Thymus (tissue), 11 donors: ENCODE results near the gene MED12L. TPM values are rescaled to one million over a fixed set of nuclear protein-coding genes. Genes with fewer than 3 reads are reported as not detected.
"Not testable (repeated sequence)": the region's sequence is repeated elsewhere in the genome, so short reads cannot be mapped to it uniquely, and the experiment has no call there.

Experiments
- DNase-seq, 9 donors: peaks; one replicate each; pipeline ENCODE4 v3.0.0-alpha.2; 2013; ENCODE audit warnings: low spot score in 9 of 9, low read depth in 6 of 9, missing footprints in 1 of 9
- H3K27ac ChIP-seq, 2 donors: one replicate each; pipeline ENCODE4 v1.5.1; 2013; ENCODE audit warnings: control low read depth in 1 of 2, low read depth in 1 of 2, low read length in 1 of 2, mild to moderate bottlenecking in 1 of 2, moderate library complexity in 1 of 2
- H3K27me3 ChIP-seq, 2 donors: one replicate each; pipeline ENCODE4 v1.5.1; 2013; ENCODE audit warnings: low read length in 1 of 2; ENCODE audit not compliant: control insufficient read depth in 2 of 2, insufficient read depth in 1 of 2
- H3K36me3 ChIP-seq, 2 donors: one replicate each; pipeline ENCODE4 v1.5.1; 2013; ENCODE audit warnings: low read length in 1 of 2, mild to moderate bottlenecking in 1 of 2, moderate library complexity in 1 of 2; ENCODE audit not compliant: control insufficient read depth in 2 of 2, insufficient read depth in 2 of 2
- H3K4me1 ChIP-seq, 2 donors: one replicate each; pipeline ENCODE4 v1.5.1; 2013; ENCODE audit warnings: low read length in 2 of 2; ENCODE audit not compliant: control insufficient read depth in 2 of 2, insufficient read depth in 2 of 2
- H3K4me3 ChIP-seq, 2 donors: one replicate each; pipeline ENCODE4 v1.5.1; 2013; ENCODE audit warnings: low read length in 2 of 2, control low read depth in 1 of 2, mild to moderate bottlenecking in 1 of 2
- H3K9me3 ChIP-seq, 2 donors: one replicate each; pipeline ENCODE4 v1.5.1; 2013; ENCODE audit warnings: low read length in 1 of 2, mild to moderate bottlenecking in 1 of 2; ENCODE audit not compliant: control insufficient read depth in 2 of 2, insufficient read depth in 1 of 2
- WGBS: extraction: QIAGEN DNeasy Blood & Tissue Kit; methylation state at CpG from one replicate; pipeline ENCODE4 v1.1.7; 2013; 5-methylcytosine and 5-hydroxymethylcytosine counted together
- polyA plus RNA-seq: library from polyadenylated mRNA; stranded (reverse); fragments of 200-250 nt; gene quantifications from one replicate; pipeline ENCODE4 v1.2.3, GENCODE V29; 2013
- total RNA-seq: library from RNA; stranded (reverse); fragments of 120-200 nt; gene quantifications from one replicate; pipeline ENCODE4 v1.2.4, GENCODE V29; 2013
- donor health status: healthy.

MED12L gene
- total and polyA plus RNA-seq, 2 donors: 0.30 to 1.7 TPM

GRCh38 chr3:151067158-151067557, 18.3 kb upstream of the MED12L start:
- H3K9me3 ChIP-seq: no peaks in the 10 kb centered on the region

GRCh38 chr3:151072842-151073241, 12.6 kb upstream of the MED12L start:
- DNase-seq, H3K27ac ChIP-seq, H3K27me3 ChIP-seq, H3K4me1 ChIP-seq, H3K9me3 ChIP-seq, H3K36me3 ChIP-seq, H3K4me3 ChIP-seq: not testable (repeated sequence)
- 97% methylated on average over 7 of the region's 7 CpGs for WGBS

More at GRCh38 chr3:151067158-151067557, 18.3 kb upstream of the MED12L start:
- peak in 4 of 9 donors; percentile 26 to 62 (median 38) for DNase-seq
- no peaks in the 10 kb centered on the region for H3K36me3 ChIP-seq
- no peaks in the 10 kb centered on the region for H3K4me1 ChIP-seq
- 81% methylated on average over 2 of the region's 2 CpGs for WGBS
- no peak overlapping the region for H3K27ac ChIP-seq
- no peak overlapping the region for H3K4me3 ChIP-seq
- no peaks in the 10 kb centered on the region for H3K27me3 ChIP-seq

DNA sequence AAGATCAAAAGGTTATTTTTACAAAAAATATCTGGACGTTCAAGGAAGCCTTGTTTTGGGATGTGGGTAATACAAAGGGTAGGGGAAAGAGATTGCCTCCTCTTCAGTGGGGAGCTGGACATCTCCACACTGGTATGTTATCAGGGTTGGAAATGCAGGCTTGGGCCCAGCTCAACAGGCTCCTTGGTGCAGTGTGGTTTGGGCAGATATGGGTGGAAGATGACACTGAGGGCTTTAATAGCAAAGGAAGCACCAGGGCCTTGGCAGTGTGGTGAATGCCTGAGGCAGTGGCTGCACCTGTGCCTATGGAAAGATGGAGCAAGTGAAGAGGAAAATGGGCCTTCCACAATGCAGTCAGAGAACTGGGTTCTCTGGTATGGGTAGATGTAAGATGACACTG, 11.2 kb upstream of the MED12L start:
- Histone ChIP-seq H3K27ac (no peak overlapping the region), H3K36me3 (no peaks in the 10 kb centered on the region), H3K4me3 (no peak overlapping the region), H3K27me3 (no peaks in the 10 kb centered on the region), H3K9me3 (no peaks in the 10 kb centered on the region), H3K4me1 (no peaks in the 10 kb centered on the region)
- no peak for DNase-seq
- WGBS: 94% methylated on average over 1 of the region's 1 CpG

DNA sequence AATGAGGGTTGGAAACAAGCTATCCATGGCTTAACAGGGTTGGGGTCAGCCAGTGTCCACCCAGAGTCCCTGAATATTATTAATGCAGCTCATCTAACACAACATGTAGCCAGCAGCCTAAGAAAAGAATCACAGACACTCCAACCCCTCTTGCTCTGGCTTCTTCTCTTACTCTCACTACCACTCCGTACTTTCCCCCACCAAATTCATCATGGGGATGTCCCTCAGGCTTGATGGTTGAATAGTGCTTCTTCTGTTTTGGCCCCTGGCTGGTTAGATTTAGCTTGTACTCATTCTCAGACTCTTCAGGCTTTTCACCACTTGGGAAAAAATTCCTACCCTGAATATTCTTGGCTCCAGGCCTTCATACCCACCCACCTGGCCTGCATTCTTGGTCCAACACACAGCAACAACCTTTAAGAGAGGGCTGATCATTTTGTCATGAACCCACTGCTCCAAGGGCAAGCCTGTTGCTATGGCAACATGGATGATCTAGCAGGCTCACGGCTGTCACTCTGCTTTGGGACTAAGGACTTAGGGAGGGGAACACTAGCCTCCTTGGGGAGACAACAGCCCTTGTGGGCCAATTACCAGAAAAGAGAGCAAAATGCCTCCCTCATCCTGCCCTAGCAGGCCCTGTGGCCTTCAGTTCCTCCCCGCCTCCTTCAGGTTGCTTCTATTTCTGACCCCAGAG, 9.4 kb upstream of the MED12L start:
- H3K4me1 ChIP-seq: no peaks in the 10 kb centered on the region
- no peak for DNase-seq
- WGBS: 94% methylated on average over 3 of the region's 3 CpGs
- no peak overlapping the region for H3K4me3 ChIP-seq
- no peak overlapping the region for H3K27ac ChIP-seq
- H3K36me3 ChIP-seq: no peaks in the 10 kb centered on the region
- H3K27me3 ChIP-seq: no peaks in the 10 kb centered on the region
- H3K9me3 ChIP-seq: no peaks in the 10 kb centered on the region

DNA sequence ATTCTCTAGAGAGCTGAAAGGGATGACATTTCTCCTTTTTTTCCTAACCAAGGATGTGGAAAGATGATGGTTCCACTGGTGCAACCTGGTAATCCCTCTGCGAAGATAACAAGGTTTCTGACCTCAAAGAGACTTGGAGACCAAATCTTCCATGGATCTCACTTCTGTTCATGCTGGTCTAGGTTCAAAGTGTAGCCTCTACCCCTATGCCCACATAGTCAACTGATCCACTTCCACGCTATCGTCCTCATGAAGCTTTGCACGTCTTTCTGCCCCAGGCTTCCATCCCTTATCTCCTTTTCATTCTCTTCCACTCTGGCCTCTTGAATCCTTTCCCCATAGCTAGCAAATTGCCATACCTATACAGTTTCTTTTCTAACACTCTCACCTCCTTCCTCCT, 8.8 kb upstream of the MED12L start:
- no peak for DNase-seq
- 98% methylated on average over 4 of the region's 4 CpGs for WGBS
- no peaks in the 10 kb centered on the region for H3K4me1 ChIP-seq
- no peaks in the 10 kb centered on the region for H3K9me3 ChIP-seq
- no peak overlapping the region for H3K27ac ChIP-seq
- no peaks in the 10 kb centered on the region for H3K27me3 ChIP-seq
- H3K36me3 ChIP-seq: no peaks in the 10 kb centered on the region
- H3K4me3 ChIP-seq: no peak overlapping the region

GRCh38 chr3:151081082-151081481, 4.4 kb upstream of the MED12L start:
- not testable (repeated sequence) for H3K4me1 ChIP-seq, DNase-seq, H3K4me3 ChIP-seq, H3K36me3 ChIP-seq, H3K9me3 ChIP-seq, H3K27ac ChIP-seq
- peaks cover 3 to 26% of the 10 kb centered on the region in 2 donors for H3K27me3 ChIP-seq
- WGBS: 96% methylated on average over 1 of the region's 1 CpG

GRCh38 chr3:151082880-151083838, 2.3 kb upstream of the MED12L start:
- Histone ChIP-seq H3K9me3 (no peaks in the 10 kb centered on the region), H3K4me1 (peaks cover 5 to 12% of the 10 kb centered on the region in 2 donors), H3K27me3 (peaks cover 3 to 43% of the 10 kb centered on the region in 2 donors), H3K36me3 (no peaks in the 10 kb centered on the region), H3K27ac (no peak overlapping the region), H3K4me3 (no peak overlapping the region)
- WGBS: 71% methylated on average over 5 of the region's 5 CpGs
- DNase-seq: no peak

DNA sequence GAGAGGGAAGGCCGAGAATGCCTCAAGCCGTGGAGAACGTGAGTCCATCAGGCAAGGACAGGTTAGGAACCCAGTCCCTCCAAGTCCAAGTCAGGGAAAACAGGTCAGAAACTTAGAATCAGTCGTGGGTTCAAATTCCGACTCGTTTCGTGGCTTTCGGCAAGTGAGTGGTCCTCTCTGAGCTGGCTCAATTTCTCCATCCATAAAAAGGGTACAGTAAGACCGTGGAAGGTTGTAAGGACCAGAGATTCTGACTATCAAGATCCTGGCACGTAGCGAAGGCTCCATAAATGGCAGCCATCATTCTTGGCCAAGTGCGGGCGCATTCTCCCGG, 604 bp upstream of the MED12L start:
- no peaks in the 10 kb centered on the region for H3K36me3 ChIP-seq
- WGBS: 48% methylated on average over 14 of the region's 14 CpGs
- peak overlapping the region; percentile 39 to 78 for H3K4me3 ChIP-seq
- H3K9me3 ChIP-seq: no peaks in the 10 kb centered on the region
- H3K4me1 ChIP-seq: peaks cover 5 to 12% of the 10 kb centered on the region in 2 donors
- H3K27ac ChIP-seq: no peak overlapping the region
- DNase-seq: no peak
- H3K27me3 ChIP-seq: peaks cover 3 to 43% of the 10 kb centered on the region in 2 donors

DNA sequence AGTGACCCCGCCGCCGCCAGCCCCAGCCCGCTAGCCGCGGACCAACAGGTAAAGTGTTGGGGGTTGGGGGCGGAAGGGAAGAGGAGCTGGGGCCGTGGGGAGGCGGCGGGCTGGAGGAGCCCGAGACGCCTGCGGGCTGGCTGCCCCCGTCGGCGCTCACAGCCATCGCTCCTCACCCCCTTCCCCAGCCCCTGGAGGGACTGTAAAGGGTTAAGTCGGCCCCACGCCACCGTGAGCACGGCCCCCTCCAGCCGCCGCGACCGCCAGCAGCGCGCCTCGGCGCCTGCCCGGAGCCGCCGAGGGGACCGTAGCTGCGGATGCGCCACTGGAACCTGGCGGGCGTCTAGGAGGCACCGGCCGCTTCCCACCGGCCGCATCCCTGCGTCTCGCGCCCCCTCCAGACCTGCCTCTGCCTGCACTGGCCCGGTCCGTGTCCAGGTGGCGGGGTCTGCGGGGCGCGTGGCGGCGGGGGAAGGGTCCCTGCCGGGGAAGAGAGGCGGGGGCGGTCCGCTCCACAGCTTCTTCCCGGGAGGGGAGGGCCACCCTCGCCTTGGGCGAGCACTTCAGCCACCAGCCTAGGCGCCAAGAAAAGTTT, 522 bp downstream of the MED12L start:
- Histone ChIP-seq H3K9me3 (no peaks in the 10 kb centered on the region), H3K27ac (peak overlapping the region in 1 of 2 donors; percentile 33), H3K27me3 (peaks cover 3 to 43% of the 10 kb centered on the region in 2 donors), H3K4me3 (peak overlapping the region; percentile 57 to 78), H3K36me3 (no peaks in the 10 kb centered on the region), H3K4me1 (peaks cover 5 to 12% of the 10 kb centered on the region in 2 donors)
- DNase-seq: peak in 4 of 9 donors; percentile 25 to 27 (median 26)
- 1% methylated on average over 60 of the region's 60 CpGs for WGBS
